IMR-90 (cell line): Measurements from ENCODE around the gene LRRTM4. TPM values are rescaled to one million over a fixed set of nuclear protein-coding genes. Genes with fewer than 3 reads are reported as not detected.

Source experiments
- ATAC-seq: fragments of 200-7000 bp; cut with Tn5 transposase; 2 replicates; pipeline ENCODE4 v1.9.1; 2020; ENCODE audit warnings: low read depth, mild to moderate bottlenecking, moderate library complexity
- BruUV-seq: library from RNA; stranded (reverse); fragments of 400-500 nt; replicated peaks from 2 replicates; lab custom pipeline; 2021; lab: Mats Ljungman, UMichigan
- CTCF ChIA-PET: fragments of 300-600 bp; formaldehyde crosslinking; extraction: SDS; loops from one replicate; lab custom pipeline; 2021; ENCODE audit warnings: antibody characterized with exemption; lab: Yijun Ruan, JAX
- POLR2A ChIA-PET: fragments of 300-600 bp; sonication (Branson Sonifier 250); formaldehyde crosslinking; loops from one replicate; lab custom pipeline; 2022; ENCODE audit warnings: antibody characterized with exemption; ENCODE audit not compliant: unreplicated experiment; lab: Charles Lee
- DNase-seq: peaks from one replicate; pipeline ENCODE4 v3.0.0; 2013
- H2AFZ ChIP-seq: replicated peaks from 2 replicates; pipeline ENCODE3; 2013; ENCODE audit warnings: low read length, mild to moderate bottlenecking; ENCODE audit not compliant: poor library complexity
- H2AK5ac ChIP-seq: 2 replicates; pipeline ENCODE4 v1.6.1; 2013; ENCODE audit warnings: low read depth, low read length, inconsistent platforms
- H2AK9ac ChIP-seq: replicated peaks from 2 replicates; pipeline ENCODE3; 2013; ENCODE audit warnings: mild to moderate bottlenecking, low read depth, low read length, moderate library complexity; ENCODE audit not compliant: poor library complexity
- H2BK120ac ChIP-seq: 2 replicates; pipeline ENCODE4 v1.6.1; 2013; ENCODE audit warnings: low read depth, low read length, inconsistent platforms
- H2BK15ac ChIP-seq: 3 replicates; pipeline ENCODE4 v1.6.1; 2013; ENCODE audit warnings: low read depth, low read length, inconsistent platforms
- H2BK20ac ChIP-seq: 2 replicates; pipeline ENCODE4 v1.6.1; 2013; ENCODE audit warnings: low read depth, mild to moderate bottlenecking, inconsistent platforms, low read length, moderate library complexity
- H2BK5ac ChIP-seq: 2 replicates; pipeline ENCODE4 v1.6.1; 2013; ENCODE audit warnings: mild to moderate bottlenecking, low read depth, low read length, inconsistent platforms; ENCODE audit not compliant: poor library complexity, severe bottlenecking
- H3K14ac ChIP-seq: replicated peaks from 2 replicates; pipeline ENCODE4 v1.6.1; 2013; ENCODE audit warnings: low read depth, low read length, inconsistent platforms
- H3K18ac ChIP-seq: 2 replicates; pipeline ENCODE4 v1.6.1; 2013; ENCODE audit warnings: low read depth, low read length, control low read depth
- H3K23ac ChIP-seq: 2 replicates; pipeline ENCODE4 v1.6.1; 2013; ENCODE audit warnings: low read depth, low read length, inconsistent platforms
- H3K27ac ChIP-seq: 2 replicates; pipeline ENCODE4 v1.5.1; 2013; ENCODE audit warnings: mild to moderate bottlenecking, control low read depth, low read length; ENCODE audit not compliant: insufficient read depth
- H3K27me3 ChIP-seq: 2 replicates; pipeline ENCODE4 v1.6.1; 2013; ENCODE audit warnings: low read length; ENCODE audit not compliant: control insufficient read depth, insufficient read depth
- H3K36me3 ChIP-seq: 2 replicates; pipeline ENCODE4 v1.6.1; 2013; ENCODE audit warnings: low read length, mixed read lengths; ENCODE audit not compliant: control insufficient read depth, insufficient read depth
- H3K4ac ChIP-seq: 2 replicates; pipeline ENCODE4 v1.6.1; 2013; ENCODE audit warnings: low read depth, low read length, inconsistent platforms
- H3K4me1 ChIP-seq: 2 replicates; pipeline ENCODE4 v1.6.1; 2013; ENCODE audit warnings: low read length, mixed read lengths; ENCODE audit not compliant: control insufficient read depth, insufficient read depth
- H3K4me2 ChIP-seq: 2 replicates; pipeline ENCODE4 v1.6.1; 2013; ENCODE audit warnings: low read depth, mild to moderate bottlenecking, control low read depth, low read length, moderate library complexity
- H3K4me3 ChIP-seq: 2 replicates; pipeline ENCODE4 v1.5.1; 2013; ENCODE audit warnings: low read depth, mild to moderate bottlenecking, control low read depth, low read length, moderate library complexity; ENCODE audit not compliant: insufficient read depth
- H3K56ac ChIP-seq: 2 replicates; pipeline ENCODE4 v1.6.1; 2013; ENCODE audit warnings: low read length, inconsistent platforms; ENCODE audit not compliant: insufficient read depth; ENCODE audit errors: extremely low read depth
- H3K79me1 ChIP-seq, 2 experiments: 2 replicates each; pipeline ENCODE4 v1.6.1; 2013; ENCODE audit warnings: low read length in 2 of 2, inconsistent platforms in 1 of 2, low read depth in 1 of 2
- H3K9ac ChIP-seq: 2 replicates; pipeline ENCODE4 v1.6.1; 2013; ENCODE audit warnings: low read depth, low read length, control low read depth
- H3K9me1 ChIP-seq: 2 replicates; pipeline ENCODE4 v1.6.1; 2013; ENCODE audit warnings: low read length, inconsistent platforms; ENCODE audit not compliant: insufficient read depth
- H3K9me3 ChIP-seq: 2 replicates; pipeline ENCODE4 v1.6.1; 2013; ENCODE audit warnings: low read length; ENCODE audit not compliant: control insufficient read depth, insufficient read depth
- H4K20me1 ChIP-seq: 2 replicates; pipeline ENCODE4 v1.6.1; 2013; ENCODE audit warnings: low read length, inconsistent platforms; ENCODE audit not compliant: insufficient read depth
- H4K5ac ChIP-seq: 2 replicates; pipeline ENCODE4 v1.6.1; 2013; ENCODE audit warnings: mild to moderate bottlenecking, low read depth, low read length, control low read depth
- H4K8ac ChIP-seq, 2 experiments: 2 replicates each; pipeline ENCODE4 v1.6.1; 2013; ENCODE audit warnings: low read depth in 2 of 2, low read length in 2 of 2, control low read depth in 1 of 2, inconsistent platforms in 1 of 2
- H4K91ac ChIP-seq: 2 replicates; pipeline ENCODE4 v1.6.1; 2013; ENCODE audit warnings: low read depth, low read length, inconsistent platforms; ENCODE audit not compliant: insufficient read depth
- BHLHE40 ChIP-seq: fragments of 150-350 bp; IDR thresholded peaks from 2 replicates; pipeline ENCODE4 v1.6.1; 2016; ENCODE audit warnings: mild to moderate bottlenecking, low read depth, low read length
- CEBPB ChIP-seq: IDR thresholded peaks from 2 replicates; pipeline ENCODE4 v1.6.1; 2012; ENCODE audit warnings: low read depth, low read length, improper control_type of control experiment
- CHD1 ChIP-seq: IDR thresholded peaks from 2 replicates; pipeline ENCODE4 v1.6.1; 2012; ENCODE audit warnings: low read depth, low read length, improper control_type of control experiment
- CTCF ChIP-seq: conservative IDR thresholded peaks from 2 replicates; pipeline ENCODE4 v1.5.1; 2012; ENCODE audit warnings: mild to moderate bottlenecking, low read depth, low read length, improper control_type of control experiment
- ELK1 ChIP-seq: fragments of 150-350 bp; IDR thresholded peaks from 2 replicates; pipeline ENCODE4 v1.6.1; 2016; ENCODE audit warnings: low read depth, mild to moderate bottlenecking, low read length, moderate library complexity, borderline replicate concordance
- MAFK ChIP-seq: IDR thresholded peaks from 2 replicates; pipeline ENCODE4 v1.6.1; 2012; ENCODE audit warnings: low read depth, low read length, improper control_type of control experiment
- MAZ ChIP-seq: IDR thresholded peaks from 2 replicates; pipeline ENCODE4 v1.6.1; 2012; ENCODE audit warnings: low read depth, mild to moderate bottlenecking, low read length, improper control_type of control experiment, moderate library complexity, borderline replicate concordance
- POLR2A ChIP-seq: IDR thresholded peaks from 2 replicates; pipeline ENCODE4 v1.6.1; 2012; ENCODE audit warnings: mild to moderate bottlenecking, low read depth, low read length
- RAD21 ChIP-seq: IDR thresholded peaks from 2 replicates; pipeline ENCODE4 v1.6.1; 2012; ENCODE audit warnings: low read length, improper control_type of control experiment
- SMC3 ChIP-seq: fragments of 150-350 bp; IDR thresholded peaks from 2 replicates; pipeline ENCODE4 v1.6.1; 2016; ENCODE audit warnings: low read depth, mild to moderate bottlenecking, antibody characterized with exemption, low read length, moderate library complexity
- USF2 ChIP-seq: fragments of 150-350 bp; IDR thresholded peaks from 2 replicates; pipeline ENCODE4 v1.6.1; 2017; ENCODE audit warnings: mild to moderate bottlenecking, antibody characterized with exemption, low read length, low read depth
- WGBS, 2 experiments: methylation state at CpG; one replicate each; pipeline versions ENCODE4 v1.1.5 to v1.1.7; 2013; ENCODE audit warnings: missing lambda C conversion rate in 2 of 2; ENCODE audit not compliant: insufficient read length in 1 of 2; ENCODE audit errors: extremely low coverage in 2 of 2; 5-methylcytosine and 5-hydroxymethylcytosine counted together
- dilution Hi-C: fragments of 300-500 bp; cut with HindIII; formaldehyde crosslinking; loops from one replicate; pipeline ENCODE4 v1.14.3; 2018; ENCODE audit warnings: low sequenced_read_pairs; ENCODE audit not compliant: unreplicated experiment
- in situ Hi-C: fragments of 300-500 bp; cut with MboI; formaldehyde crosslinking; loops from 3 replicates; pipeline ENCODE4 v1.14.3; 2019; ENCODE audit warnings: low sequenced_read_pairs, inconsistent platforms, mixed read lengths
- intact Hi-C: fragments of 100-400 bp; cut with micrococcal nuclease; formaldehyde crosslinking; loops from 2 replicates; pipeline ENCODE4 v1.10.0; 2022
- polyA plus RNA-seq, 3 experiments: library from polyadenylated mRNA; depleted of rRNA; stranded (reverse); fragments of >200 nt; gene quantifications; 2 replicates each; pipeline ENCODE4 v1.2.3, GENCODE V29; 2012; ENCODE audit warnings: low replicate concordance in 1 of 3
- total RNA-seq: library from RNA; depleted of rRNA; stranded (reverse); fragments of >200 nt; gene quantifications from 2 replicates; pipeline ENCODE4 v1.2.3, GENCODE V29; 2012

The LRRTM4 gene
- total and polyA plus RNA-seq, 2 of the 4 experiments (the other 2 are of a cell fraction): not detected

- Histone ChIP-seq H4K8ac (no peak overlapping the region), H3K4me3 (no peak overlapping the region), H3K27ac (no peak overlapping the region), H3K14ac (no peak overlapping the region), H3K4me1 (no peaks in the 10 kb centered on the region), H3K4me2 (no peak overlapping the region), H3K18ac (no peak overlapping the region), H3K36me3 (no peaks in the 10 kb centered on the region), H4K5ac (no peak overlapping the region), H2BK5ac (no peak overlapping the region), H2BK120ac (no peak overlapping the region), H2AK5ac (no peak overlapping the region), H3K4ac (no peak overlapping the region), H4K20me1 (no peaks in the 10 kb centered on the region), H3K9me3 (0 out of 2 replicates have a peak, but pooled peaks cover 2% of the 10 kb centered on the region), H3K23ac (no peak overlapping the region), H3K27me3 (no peaks in the 10 kb centered on the region), H3K56ac (no peak overlapping the region), H2BK20ac (no peak overlapping the region), H2AFZ (no peak overlapping the region), H3K79me1 (no peaks in the 10 kb centered on the region), H4K91ac (no peak overlapping the region), H3K9me1 (no peaks in the 10 kb centered on the region), H3K9ac (no peak overlapping the region), H2BK15ac (no peak overlapping the region), H2AK9ac (no peak overlapping the region)
- ChIA-PET POLR2A (no interaction called here), CTCF (no interaction called here)
- BruUV-seq: no TSS peak
- no CpG with 5 or more reads among the region's 1 CpG for WGBS, 2 experiments
- no peak for DNase-seq
- TF ChIP-seq MAZ (no peak), CTCF (no peak), BHLHE40 (no peak), CEBPB (no peak), SMC3 (no peak), RAD21 (no peak), MAFK (no peak), POLR2A (no peak), CHD1 (no peak), USF2 (no peak), ELK1 (no peak)
- ATAC-seq: no peak
- intact Hi-C loops: no loop called here
- in situ Hi-C loops: no loop called here
- dilution Hi-C loops: no loop called here
Observed at GRCh38 chr2:77149565-77149964, 372.6 kb downstream of the LRRTM4 start.
